IMR-90 (cell line): ENCODE data around the gene LRRN2. TPM values are rescaled to one million over a fixed set of nuclear protein-coding genes. Genes with fewer than 3 reads are reported as not detected.

Source experiments
- ATAC-seq: fragments of 200-7000 bp; cut with Tn5 transposase; 2 replicates; pipeline ENCODE4 v1.9.1; 2020; ENCODE audit warnings: low read depth, mild to moderate bottlenecking, moderate library complexity
- BruUV-seq: library from RNA; stranded (reverse); fragments of 400-500 nt; replicated peaks from 2 replicates; lab custom pipeline; 2021; lab: Mats Ljungman, UMichigan
- CTCF ChIA-PET: fragments of 300-600 bp; formaldehyde crosslinking; extraction: SDS; loops from one replicate; lab custom pipeline; 2021; ENCODE audit warnings: antibody characterized with exemption; lab: Yijun Ruan, JAX
- POLR2A ChIA-PET: fragments of 300-600 bp; sonication (Branson Sonifier 250); formaldehyde crosslinking; loops from one replicate; lab custom pipeline; 2022; ENCODE audit warnings: antibody characterized with exemption; ENCODE audit not compliant: unreplicated experiment; lab: Charles Lee
- DNase-seq: peaks from one replicate; pipeline ENCODE4 v3.0.0; 2013
- H2AFZ ChIP-seq: replicated peaks from 2 replicates; pipeline ENCODE3; 2013; ENCODE audit warnings: low read length, mild to moderate bottlenecking; ENCODE audit not compliant: poor library complexity
- H2AK5ac ChIP-seq: 2 replicates; pipeline ENCODE4 v1.6.1; 2013; ENCODE audit warnings: low read depth, low read length, inconsistent platforms
- H2AK9ac ChIP-seq: replicated peaks from 2 replicates; pipeline ENCODE3; 2013; ENCODE audit warnings: mild to moderate bottlenecking, low read depth, low read length, moderate library complexity; ENCODE audit not compliant: poor library complexity
- H2BK120ac ChIP-seq: 2 replicates; pipeline ENCODE4 v1.6.1; 2013; ENCODE audit warnings: low read depth, low read length, inconsistent platforms
- H2BK15ac ChIP-seq: 3 replicates; pipeline ENCODE4 v1.6.1; 2013; ENCODE audit warnings: low read depth, low read length, inconsistent platforms
- H2BK20ac ChIP-seq: 2 replicates; pipeline ENCODE4 v1.6.1; 2013; ENCODE audit warnings: low read depth, mild to moderate bottlenecking, inconsistent platforms, low read length, moderate library complexity
- H2BK5ac ChIP-seq: 2 replicates; pipeline ENCODE4 v1.6.1; 2013; ENCODE audit warnings: mild to moderate bottlenecking, low read depth, low read length, inconsistent platforms; ENCODE audit not compliant: poor library complexity, severe bottlenecking
- H3K14ac ChIP-seq: replicated peaks from 2 replicates; pipeline ENCODE4 v1.6.1; 2013; ENCODE audit warnings: low read depth, low read length, inconsistent platforms
- H3K18ac ChIP-seq: 2 replicates; pipeline ENCODE4 v1.6.1; 2013; ENCODE audit warnings: low read depth, low read length, control low read depth
- H3K23ac ChIP-seq: 2 replicates; pipeline ENCODE4 v1.6.1; 2013; ENCODE audit warnings: low read depth, low read length, inconsistent platforms
- H3K27ac ChIP-seq: 2 replicates; pipeline ENCODE4 v1.5.1; 2013; ENCODE audit warnings: mild to moderate bottlenecking, control low read depth, low read length; ENCODE audit not compliant: insufficient read depth
- H3K27me3 ChIP-seq: 2 replicates; pipeline ENCODE4 v1.6.1; 2013; ENCODE audit warnings: low read length; ENCODE audit not compliant: control insufficient read depth, insufficient read depth
- H3K36me3 ChIP-seq: 2 replicates; pipeline ENCODE4 v1.6.1; 2013; ENCODE audit warnings: low read length, mixed read lengths; ENCODE audit not compliant: control insufficient read depth, insufficient read depth
- H3K4ac ChIP-seq: 2 replicates; pipeline ENCODE4 v1.6.1; 2013; ENCODE audit warnings: low read depth, low read length, inconsistent platforms
- H3K4me1 ChIP-seq: 2 replicates; pipeline ENCODE4 v1.6.1; 2013; ENCODE audit warnings: low read length, mixed read lengths; ENCODE audit not compliant: control insufficient read depth, insufficient read depth
- H3K4me2 ChIP-seq: 2 replicates; pipeline ENCODE4 v1.6.1; 2013; ENCODE audit warnings: low read depth, mild to moderate bottlenecking, control low read depth, low read length, moderate library complexity
- H3K4me3 ChIP-seq: 2 replicates; pipeline ENCODE4 v1.5.1; 2013; ENCODE audit warnings: low read depth, mild to moderate bottlenecking, control low read depth, low read length, moderate library complexity; ENCODE audit not compliant: insufficient read depth
- H3K56ac ChIP-seq: 2 replicates; pipeline ENCODE4 v1.6.1; 2013; ENCODE audit warnings: low read length, inconsistent platforms; ENCODE audit not compliant: insufficient read depth; ENCODE audit errors: extremely low read depth
- H3K79me1 ChIP-seq, 2 experiments: 2 replicates each; pipeline ENCODE4 v1.6.1; 2013; ENCODE audit warnings: low read length in 2 of 2, inconsistent platforms in 1 of 2, low read depth in 1 of 2
- H3K9ac ChIP-seq: 2 replicates; pipeline ENCODE4 v1.6.1; 2013; ENCODE audit warnings: low read depth, low read length, control low read depth
- H3K9me1 ChIP-seq: 2 replicates; pipeline ENCODE4 v1.6.1; 2013; ENCODE audit warnings: low read length, inconsistent platforms; ENCODE audit not compliant: insufficient read depth
- H3K9me3 ChIP-seq: 2 replicates; pipeline ENCODE4 v1.6.1; 2013; ENCODE audit warnings: low read length; ENCODE audit not compliant: control insufficient read depth, insufficient read depth
- H4K20me1 ChIP-seq: 2 replicates; pipeline ENCODE4 v1.6.1; 2013; ENCODE audit warnings: low read length, inconsistent platforms; ENCODE audit not compliant: insufficient read depth
- H4K5ac ChIP-seq: 2 replicates; pipeline ENCODE4 v1.6.1; 2013; ENCODE audit warnings: mild to moderate bottlenecking, low read depth, low read length, control low read depth
- H4K8ac ChIP-seq, 2 experiments: 2 replicates each; pipeline ENCODE4 v1.6.1; 2013; ENCODE audit warnings: low read depth in 2 of 2, low read length in 2 of 2, control low read depth in 1 of 2, inconsistent platforms in 1 of 2
- H4K91ac ChIP-seq: 2 replicates; pipeline ENCODE4 v1.6.1; 2013; ENCODE audit warnings: low read depth, low read length, inconsistent platforms; ENCODE audit not compliant: insufficient read depth
- BHLHE40 ChIP-seq: fragments of 150-350 bp; IDR thresholded peaks from 2 replicates; pipeline ENCODE4 v1.6.1; 2016; ENCODE audit warnings: mild to moderate bottlenecking, low read depth, low read length
- CEBPB ChIP-seq: IDR thresholded peaks from 2 replicates; pipeline ENCODE4 v1.6.1; 2012; ENCODE audit warnings: low read depth, low read length, improper control_type of control experiment
- CHD1 ChIP-seq: IDR thresholded peaks from 2 replicates; pipeline ENCODE4 v1.6.1; 2012; ENCODE audit warnings: low read depth, low read length, improper control_type of control experiment
- FOS ChIP-seq: fragments of 150-350 bp; IDR thresholded peaks from 2 replicates; pipeline ENCODE4 v1.6.1; 2016; ENCODE audit warnings: low read depth, low read length
- MAFK ChIP-seq: IDR thresholded peaks from 2 replicates; pipeline ENCODE4 v1.6.1; 2012; ENCODE audit warnings: low read depth, low read length, improper control_type of control experiment
- MAZ ChIP-seq: IDR thresholded peaks from 2 replicates; pipeline ENCODE4 v1.6.1; 2012; ENCODE audit warnings: low read depth, mild to moderate bottlenecking, low read length, improper control_type of control experiment, moderate library complexity, borderline replicate concordance
- MXI1 ChIP-seq: IDR thresholded peaks from 2 replicates; pipeline ENCODE4 v1.6.1; 2012; ENCODE audit warnings: low read depth, mild to moderate bottlenecking, low read length, moderate library complexity, borderline replicate concordance
- NFE2L2 ChIP-seq: fragments of 150-350 bp; IDR thresholded peaks from 2 replicates; pipeline ENCODE4 v1.6.1; 2016; ENCODE audit warnings: low read depth, mild to moderate bottlenecking, low read length
- RAD21 ChIP-seq: IDR thresholded peaks from 2 replicates; pipeline ENCODE4 v1.6.1; 2012; ENCODE audit warnings: low read length, improper control_type of control experiment
- RCOR1 ChIP-seq: IDR thresholded peaks from 2 replicates; pipeline ENCODE4 v1.6.1; 2012; ENCODE audit warnings: mild to moderate bottlenecking, low read length, improper control_type of control experiment; ENCODE audit not compliant: insufficient replicate concordance
- RFX5 ChIP-seq: IDR thresholded peaks from 2 replicates; pipeline ENCODE4 v1.8.0; 2012; ENCODE audit warnings: low read depth, mild to moderate bottlenecking, low read length, moderate library complexity
- SMC3 ChIP-seq: fragments of 150-350 bp; IDR thresholded peaks from 2 replicates; pipeline ENCODE4 v1.6.1; 2016; ENCODE audit warnings: low read depth, mild to moderate bottlenecking, antibody characterized with exemption, low read length, moderate library complexity
- USF2 ChIP-seq: fragments of 150-350 bp; IDR thresholded peaks from 2 replicates; pipeline ENCODE4 v1.6.1; 2017; ENCODE audit warnings: mild to moderate bottlenecking, antibody characterized with exemption, low read length, low read depth
- WGBS, 2 experiments: methylation state at CpG; one replicate each; pipeline versions ENCODE4 v1.1.5 to v1.1.7; 2013; ENCODE audit warnings: missing lambda C conversion rate in 2 of 2; ENCODE audit not compliant: insufficient read length in 1 of 2; ENCODE audit errors: extremely low coverage in 2 of 2; 5-methylcytosine and 5-hydroxymethylcytosine counted together
- dilution Hi-C: fragments of 300-500 bp; cut with HindIII; formaldehyde crosslinking; loops from one replicate; pipeline ENCODE4 v1.14.3; 2018; ENCODE audit warnings: low sequenced_read_pairs; ENCODE audit not compliant: unreplicated experiment
- in situ Hi-C: fragments of 300-500 bp; cut with MboI; formaldehyde crosslinking; loops from 3 replicates; pipeline ENCODE4 v1.14.3; 2019; ENCODE audit warnings: low sequenced_read_pairs, inconsistent platforms, mixed read lengths
- intact Hi-C: fragments of 100-400 bp; cut with micrococcal nuclease; formaldehyde crosslinking; loops from 2 replicates; pipeline ENCODE4 v1.10.0; 2022
- polyA plus RNA-seq, 3 experiments: library from polyadenylated mRNA; depleted of rRNA; stranded (reverse); fragments of >200 nt; gene quantifications; 2 replicates each; pipeline ENCODE4 v1.2.3, GENCODE V29; 2012; ENCODE audit warnings: low replicate concordance in 1 of 3
- total RNA-seq: library from RNA; depleted of rRNA; stranded (reverse); fragments of >200 nt; gene quantifications from 2 replicates; pipeline ENCODE4 v1.2.3, GENCODE V29; 2012
- TF ChIP-seq, protein P1 (sequence below): fragments of 150-350 bp; IDR thresholded peaks from 2 replicates; pipeline ENCODE4 v1.6.1; 2016; ENCODE audit warnings: low read depth, mild to moderate bottlenecking, low read length, moderate library complexity, borderline replicate concordance

Gene LRRN2
- total and polyA plus RNA-seq, 2 of the 4 experiments (the other 2 are of a cell fraction), result not detected

DNA sequence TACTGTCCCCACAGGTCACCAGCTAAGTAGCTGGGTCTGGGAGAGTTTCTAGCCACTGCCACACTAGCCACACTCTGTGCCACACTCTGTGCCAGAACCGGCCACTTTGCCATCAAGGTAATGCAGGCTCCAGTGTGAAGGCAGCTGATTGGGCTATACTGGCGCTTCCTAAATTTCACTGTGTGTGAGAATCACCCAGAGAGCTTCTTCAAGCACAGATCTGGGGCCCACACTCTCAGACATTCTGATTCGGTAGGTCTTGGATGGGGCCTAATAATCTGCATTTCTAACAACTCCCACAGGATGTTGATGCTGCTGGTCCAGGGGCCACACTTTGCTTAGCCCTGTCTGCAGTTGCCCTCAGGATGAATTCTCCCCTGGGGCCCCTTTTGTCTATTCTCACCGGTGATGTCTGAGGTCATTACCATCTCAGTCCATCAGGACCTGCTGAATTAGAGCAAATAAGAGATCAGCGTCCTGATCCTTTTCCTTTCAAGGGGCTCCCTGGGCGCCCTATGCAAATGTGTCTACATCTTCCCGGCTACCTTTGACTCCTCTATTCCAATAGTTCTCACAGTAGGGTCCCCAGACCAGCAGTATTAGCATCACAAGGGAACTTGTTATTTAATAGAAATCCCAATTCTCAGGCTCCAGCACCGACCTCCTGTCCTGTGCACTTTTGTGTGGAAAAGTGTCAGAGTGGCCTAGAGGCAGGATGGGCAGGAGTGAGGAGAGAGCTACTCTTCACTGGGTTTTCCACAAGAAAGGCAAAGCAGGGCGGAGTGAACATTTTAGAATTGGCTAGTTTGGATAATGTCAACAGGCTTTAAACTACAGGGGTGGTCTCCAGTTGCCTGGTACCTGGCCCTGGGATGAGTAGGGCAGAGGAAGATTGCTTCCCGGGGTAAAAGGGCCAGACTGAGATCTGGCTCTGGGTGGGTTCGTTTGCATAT lies 24.7 kb upstream of the LRRN2 start:
- BruUV-seq, result no TSS peak
- ChIA-PET CTCF (no interaction called here), POLR2A (no interaction called here)
- intact Hi-C loops, result no loop called here
- Histone ChIP-seq H3K14ac (no peak overlapping the region), H2BK5ac (no peak overlapping the region), H3K18ac (no peak overlapping the region), H2BK15ac (no peak overlapping the region), H4K20me1 (no peaks in the 10 kb centered on the region), H3K4me2 (no peak overlapping the region), H3K27me3 (peaks cover 40% of the 10 kb centered on the region), H3K79me1 (no peaks in the 10 kb centered on the region), H4K8ac (no peak overlapping the region), H3K27ac (no peak overlapping the region), H3K9me1 (no peaks in the 10 kb centered on the region), H3K9me3 (no peaks in the 10 kb centered on the region), H2AK9ac (no peak overlapping the region), H3K4me1 (no peaks in the 10 kb centered on the region), H3K9ac (no peak overlapping the region), H3K56ac (no peak overlapping the region), H2AFZ (no peak overlapping the region), H4K5ac (no peak overlapping the region), H2BK120ac (no peak overlapping the region), H4K91ac (no peak overlapping the region), H3K23ac (no peak overlapping the region), H3K4me3 (no peak overlapping the region), H2BK20ac (no peak overlapping the region), H2AK5ac (no peak overlapping the region), H3K36me3 (no peaks in the 10 kb centered on the region), H3K4ac (no peak overlapping the region)
- WGBS, 2 experiments, result 20% methylated on average over 2 of the region's 11 CpGs; no CpG with 5 or more reads in 1 of the 2 experiments
- ATAC-seq, result no peak
- dilution Hi-C loops, result no loop called here
- in situ Hi-C loops, result no loop called here
- DNase-seq, result no peak
- TF ChIP-seq FOS (no peak), MXI1 (no peak), SMC3 (no peak), RAD21 (no peak), MAZ (no peak), CEBPB (no peak), USF2 (no peak), MAFK (no peak), BHLHE40 (no peak), RCOR1 (no peak), NFE2L2 (no peak), CHD1 (no peak), RFX5 (no peak)
- TF ChIP-seq, protein P1, sequence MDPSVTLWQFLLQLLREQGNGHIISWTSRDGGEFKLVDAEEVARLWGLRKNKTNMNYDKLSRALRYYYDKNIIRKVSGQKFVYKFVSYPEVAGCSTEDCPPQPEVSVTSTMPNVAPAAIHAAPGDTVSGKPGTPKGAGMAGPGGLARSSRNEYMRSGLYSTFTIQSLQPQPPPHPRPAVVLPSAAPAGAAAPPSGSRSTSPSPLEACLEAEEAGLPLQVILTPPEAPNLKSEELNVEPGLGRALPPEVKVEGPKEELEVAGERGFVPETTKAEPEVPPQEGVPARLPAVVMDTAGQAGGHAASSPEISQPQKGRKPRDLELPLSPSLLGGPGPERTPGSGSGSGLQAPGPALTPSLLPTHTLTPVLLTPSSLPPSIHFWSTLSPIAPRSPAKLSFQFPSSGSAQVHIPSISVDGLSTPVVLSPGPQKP, result no peak
